CD4-positive, alpha-beta T cell treated with Interleukin-12 subunit alpha and Interleukin-12 subunit beta, for 1 hour (primary cell): Measurements from ENCODE around the gene UMODL1.

Experiments
- DNase-seq: peaks from one replicate; pipeline ENCODE4 v3.0.0-alpha.2; 2020

Gene UMODL1

GRCh38 chr21:42071146-42071737 lies at the start of gene UMODL1:
Gene UMODL1, plus strand, starts transcription at chr21:42071317. Its CDS starts 0 bp downstream, at chr21:42071317.
- DNase-seq = no peak

DNA sequence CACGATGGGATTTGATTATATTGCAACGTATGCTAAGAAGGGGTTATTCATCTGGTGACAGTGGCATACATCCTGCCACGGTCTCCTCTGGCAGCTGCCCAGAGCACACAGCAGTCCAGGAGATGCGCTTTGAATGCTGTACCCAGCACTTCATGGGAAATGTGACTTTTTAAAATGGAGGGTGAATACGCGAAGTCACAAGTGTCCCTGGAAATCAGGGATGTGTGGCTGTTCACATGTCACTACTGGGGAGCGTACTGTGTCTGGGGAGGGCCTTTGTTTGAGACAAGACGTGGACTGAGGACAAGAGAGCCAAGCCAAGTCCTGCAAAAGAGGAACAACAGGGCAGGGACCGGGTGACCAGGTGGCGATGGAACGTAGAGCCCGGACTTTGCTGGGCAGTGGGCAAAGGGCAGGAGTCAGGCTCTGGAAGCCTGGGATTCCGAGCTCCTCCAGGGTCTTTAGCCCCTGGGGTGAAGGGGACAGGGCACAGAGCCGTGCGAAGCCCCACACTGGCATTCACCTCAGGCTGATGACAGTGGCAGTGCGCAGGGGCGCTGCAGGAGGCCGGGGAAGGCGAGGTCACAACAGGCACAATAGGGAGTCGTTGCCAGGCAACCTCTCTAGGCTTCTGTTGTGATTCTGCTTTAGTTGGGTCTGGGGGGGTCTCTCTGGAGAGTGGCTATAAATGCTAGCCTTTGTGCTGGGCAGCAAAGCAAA lies 49.6 kb upstream of the UMODL1 start:
- DNase-seq = no peak

- DNase-seq = no peak
These were observed 49.1 kb upstream of the UMODL1 start for GRCh38 chr21:42022091-42022430.

DNA sequence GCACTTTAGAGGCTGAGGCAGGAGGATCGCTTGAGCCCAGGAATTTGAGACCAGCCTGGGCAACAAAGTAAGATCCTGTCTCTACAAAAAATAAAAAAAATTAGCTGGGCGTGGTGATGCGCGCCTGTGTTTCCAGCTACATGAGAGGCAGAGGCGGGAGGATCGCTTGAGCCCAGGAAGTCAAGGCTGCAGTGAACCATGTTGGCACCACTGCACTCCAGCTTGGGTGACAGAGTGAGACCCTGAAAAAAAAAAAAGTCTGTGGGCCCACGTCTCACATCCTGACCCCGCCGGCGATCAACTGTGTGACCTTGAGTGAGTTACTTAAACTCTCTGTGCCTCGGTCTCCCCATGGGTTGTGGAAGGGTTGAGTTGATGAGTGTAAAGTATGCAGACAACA lies 48.2 kb upstream of the UMODL1 start:
- DNase-seq = no peak

GRCh38 chr21:42025376-42026081 lies 45.6 kb upstream of the UMODL1 start:
- no peak for DNase-seq

DNA sequence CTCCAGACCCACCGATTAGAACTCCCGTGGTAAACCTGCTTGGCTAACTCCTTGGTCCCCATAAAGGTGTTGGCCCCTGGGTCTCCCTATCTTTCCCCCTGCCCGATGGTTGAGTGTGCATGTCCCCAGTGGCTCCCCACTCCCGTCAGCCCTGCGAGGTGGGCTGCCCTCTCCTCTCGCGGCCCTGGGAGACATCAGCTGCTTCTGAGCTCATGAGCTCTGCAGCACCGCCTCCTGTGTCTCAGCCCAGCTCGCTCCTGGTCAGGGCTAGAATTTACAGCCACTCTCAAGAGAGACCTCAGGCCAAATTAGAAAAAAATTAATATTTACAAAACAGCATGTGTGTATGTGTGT lies 45.1 kb upstream of the UMODL1 start:
- no peak for DNase-seq

DNA sequence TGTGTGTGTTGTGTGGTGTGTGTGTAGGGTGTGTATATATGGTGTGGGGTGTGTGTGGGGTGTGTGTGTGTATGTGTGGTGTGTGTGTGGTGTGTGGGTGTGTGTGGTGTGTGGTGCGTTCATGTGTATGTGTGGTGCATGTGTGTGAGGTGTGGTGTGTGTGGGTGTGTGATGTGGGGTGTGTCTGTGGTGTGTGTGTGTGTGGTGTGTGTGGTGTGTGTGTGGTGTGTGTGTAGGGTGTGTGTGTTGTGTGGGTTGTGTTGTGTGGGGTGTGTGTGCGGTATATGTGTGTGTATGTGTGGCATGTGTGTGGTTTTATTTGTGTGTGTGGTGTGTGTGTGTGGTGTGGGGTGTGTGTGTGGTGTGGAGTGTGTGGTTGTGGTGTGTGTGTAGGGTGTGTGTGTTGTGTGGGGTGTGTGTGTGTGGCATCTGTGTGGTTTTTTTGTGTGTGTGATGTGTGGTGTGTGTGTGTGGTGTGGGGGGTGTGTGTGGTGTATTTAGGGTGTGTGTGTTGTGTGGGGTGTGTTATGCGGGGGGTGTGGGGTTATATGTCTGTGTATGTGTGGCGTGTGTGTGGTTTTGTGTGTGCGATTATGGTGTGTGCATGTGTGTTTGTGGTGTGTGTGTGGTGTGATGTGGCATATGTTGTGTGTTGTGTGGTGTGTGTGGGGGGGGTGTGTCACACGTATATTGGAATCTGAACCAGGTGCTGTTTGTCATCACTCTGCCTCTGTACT lies 43.9 kb upstream of the UMODL1 start:
- DNase-seq = no peak

DNA sequence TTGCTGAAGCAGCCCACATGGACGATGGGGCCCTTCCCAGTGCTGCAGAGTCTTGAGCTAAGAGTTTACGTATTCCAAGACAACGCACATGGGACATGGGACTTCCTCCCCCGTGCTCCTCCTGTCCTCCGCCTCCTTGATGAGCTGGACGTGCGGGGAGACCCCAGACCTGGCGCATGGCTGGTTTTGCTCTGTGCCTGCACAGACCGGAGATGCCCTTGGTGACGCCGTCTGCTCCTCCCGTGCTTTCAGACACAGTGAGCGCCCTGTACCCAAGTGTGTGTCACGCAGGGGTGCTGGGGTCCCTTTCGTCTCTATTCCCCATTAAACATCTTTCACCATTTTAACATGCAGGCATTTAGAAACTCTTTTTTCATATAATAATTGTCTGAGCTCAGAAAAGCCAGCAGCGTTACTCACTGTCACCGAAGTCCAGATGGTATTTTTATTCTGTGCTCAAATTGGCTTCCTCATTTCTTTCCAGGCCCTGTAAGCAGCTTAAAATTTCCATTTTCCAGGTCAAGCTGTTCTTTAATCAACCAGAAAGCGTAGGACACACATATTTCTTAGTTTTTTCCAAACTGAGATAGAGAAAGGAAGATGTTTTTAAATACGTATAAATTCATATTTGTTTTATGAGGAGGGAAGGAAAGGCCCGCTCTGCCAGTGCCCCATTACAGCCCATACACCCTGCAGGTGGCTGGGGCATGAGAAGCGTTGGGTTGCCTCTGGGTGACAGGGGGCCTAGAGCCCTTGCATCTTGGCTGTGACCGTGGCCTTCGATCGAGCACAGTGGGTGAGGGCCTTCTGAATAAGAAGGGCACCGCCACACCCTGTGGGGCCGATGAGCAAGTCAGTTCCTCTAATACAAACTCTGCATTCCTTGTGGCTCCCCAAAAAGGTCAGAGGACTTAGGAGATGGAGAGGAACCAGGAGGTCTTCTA lies 43.0 kb upstream of the UMODL1 start:
- no peak for DNase-seq

GRCh38 chr21:42028766-42029425 lies 42.2 kb upstream of the UMODL1 start:
- no peak for DNase-seq

DNA sequence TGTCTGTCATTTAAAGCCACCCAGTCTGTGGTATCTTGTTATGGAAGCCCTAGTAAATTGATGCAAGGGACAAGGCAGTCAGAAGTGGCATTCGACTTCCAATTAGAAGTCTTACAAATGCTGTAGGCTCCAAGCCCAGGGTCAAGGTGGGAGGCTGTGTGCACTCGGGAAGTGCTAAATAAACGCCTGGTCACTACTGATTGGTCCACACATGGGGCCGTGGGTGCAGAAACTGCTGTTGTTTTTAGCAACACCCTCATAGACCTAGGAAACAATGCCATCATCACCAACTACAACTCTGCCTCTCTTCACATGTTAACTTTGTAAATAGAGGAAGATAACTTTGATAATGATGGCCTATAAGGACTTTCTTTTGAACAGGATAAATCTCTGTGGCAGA lies 40.8 kb upstream of the UMODL1 start:
- no peak for DNase-seq

- no peak for DNase-seq
These were observed 39.9 kb upstream of the UMODL1 start for GRCh38 chr21:42031241-42031640.

- no peak for DNase-seq
These were observed 39.3 kb upstream of the UMODL1 start for GRCh38 chr21:42031816-42032215.

DNA sequence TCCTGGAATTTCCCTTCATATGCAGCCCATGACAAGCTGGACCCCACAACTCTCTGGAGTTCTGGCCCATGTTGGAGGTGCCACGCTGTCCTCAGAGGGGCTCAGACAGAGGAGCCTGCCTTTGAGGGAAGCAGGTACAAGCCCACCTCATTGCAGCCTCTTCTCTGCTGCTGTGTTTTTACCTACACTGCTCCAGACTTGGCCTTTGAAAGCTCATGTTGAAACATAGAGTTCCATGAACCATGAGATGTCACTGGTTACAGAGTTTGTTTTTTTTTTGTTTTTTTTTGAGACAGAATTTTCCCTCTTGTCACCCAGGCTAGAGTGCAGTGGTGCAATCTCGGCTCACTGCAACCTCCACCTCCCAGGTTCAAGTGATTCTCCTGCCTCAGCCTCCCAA lies 38.9 kb upstream of the UMODL1 start:
- no peak for DNase-seq

DNA sequence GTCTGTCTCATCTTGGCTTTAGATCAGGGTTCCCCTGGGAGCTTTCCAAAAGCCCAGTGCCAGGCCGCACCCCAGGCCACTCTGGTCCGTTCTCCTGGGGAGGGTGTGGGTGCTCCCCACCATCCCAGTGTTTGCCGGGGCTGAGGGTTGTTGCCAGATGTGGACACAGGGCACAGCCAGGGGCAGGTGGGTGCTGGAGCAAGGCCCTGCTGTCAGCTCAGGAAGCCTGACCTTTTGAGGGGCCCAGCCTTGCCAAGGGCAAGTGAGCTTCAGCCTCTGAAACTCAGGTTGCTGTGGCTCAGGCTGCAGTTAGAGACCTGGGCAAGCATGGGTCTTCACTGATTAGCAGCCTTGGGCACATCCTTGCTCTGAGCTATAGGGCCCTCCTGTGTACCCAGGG lies 38.1 kb upstream of the UMODL1 start:
- no peak for DNase-seq

GRCh38 chr21:42036313-42036712 lies 34.8 kb upstream of the UMODL1 start:
- no peak for DNase-seq

DNA sequence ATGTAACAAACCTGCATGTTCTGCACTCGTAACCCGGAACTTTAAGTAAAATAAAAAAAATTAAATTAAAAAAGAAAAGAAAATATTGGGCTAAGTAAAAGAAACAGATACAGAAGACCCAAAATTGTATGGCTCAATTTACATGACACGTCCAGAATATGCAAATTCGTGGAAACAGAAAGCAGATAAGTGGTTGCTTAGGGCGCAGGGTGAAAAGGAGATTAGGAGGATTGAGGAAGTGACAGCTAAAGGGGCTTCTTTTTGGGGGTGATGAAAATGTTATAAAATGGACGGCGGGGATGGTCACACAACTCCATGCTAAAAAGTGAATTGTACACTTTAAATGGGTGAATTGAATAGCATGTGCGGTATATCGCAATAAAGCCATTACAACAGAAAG lies 33.6 kb upstream of the UMODL1 start:
- no peak for DNase-seq

DNA sequence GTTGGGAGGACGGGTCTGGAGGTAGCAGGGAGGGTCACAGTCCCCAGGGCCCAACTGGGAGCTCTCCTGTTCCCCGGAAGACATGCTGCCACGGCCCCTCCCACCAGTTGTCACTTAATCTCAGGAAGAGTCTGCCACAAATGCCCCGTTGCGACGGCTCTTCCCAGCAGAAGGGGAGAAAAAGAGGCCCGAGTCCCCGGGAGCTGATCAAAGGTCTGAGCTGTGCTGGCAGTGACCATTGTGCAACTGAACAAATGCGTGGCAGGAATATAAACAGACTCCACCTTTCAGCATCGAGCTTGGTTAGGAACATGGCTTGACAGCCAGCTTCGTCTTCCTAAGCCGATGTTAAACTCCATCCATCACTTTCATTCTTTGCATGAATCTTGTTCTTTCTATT lies 33.2 kb upstream of the UMODL1 start:
- no peak for DNase-seq

DNA sequence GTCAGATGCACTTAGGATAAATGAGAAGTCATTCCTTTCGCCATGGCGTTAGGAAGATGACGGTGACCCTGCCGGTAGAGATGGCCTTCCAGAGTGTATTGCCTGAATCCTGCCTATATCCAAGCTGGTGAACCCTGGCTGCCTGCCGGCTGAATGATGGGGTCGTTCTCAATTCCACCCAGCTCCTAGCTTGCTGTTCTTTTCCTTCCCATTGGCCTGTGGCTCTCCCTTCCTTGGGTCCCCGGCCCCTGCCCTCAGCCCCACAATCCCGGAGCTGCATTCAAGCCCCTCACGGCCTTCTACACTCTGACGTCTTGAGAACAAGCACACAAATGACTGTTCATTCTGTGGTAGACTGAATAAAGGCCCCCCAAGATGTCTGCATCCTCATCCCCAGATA lies 32.7 kb upstream of the UMODL1 start:
- DNase-seq = no peak

- no peak for DNase-seq
These were observed 32.2 kb upstream of the UMODL1 start for GRCh38 chr21:42038826-42039425.

GRCh38 chr21:42039470-42039901 lies 31.6 kb upstream of the UMODL1 start:
- no peak for DNase-seq

- no peak for DNase-seq
These were observed 31.2 kb upstream of the UMODL1 start for GRCh38 chr21:42039911-42040351.
